NCI-H128 (cell line): ENCODE results near the gene ODF2.
"Not testable (repeated sequence)": the region's sequence is repeated elsewhere in the genome, so short reads cannot be mapped to it uniquely, and the experiment has no call there.

Source experiments
- DNase-seq: peaks from one replicate; lab custom pipeline; 2025; ENCODE audit not compliant: unreplicated experiment; lab: John Stamatoyannopoulos, UW

ODF2 gene

DNA sequence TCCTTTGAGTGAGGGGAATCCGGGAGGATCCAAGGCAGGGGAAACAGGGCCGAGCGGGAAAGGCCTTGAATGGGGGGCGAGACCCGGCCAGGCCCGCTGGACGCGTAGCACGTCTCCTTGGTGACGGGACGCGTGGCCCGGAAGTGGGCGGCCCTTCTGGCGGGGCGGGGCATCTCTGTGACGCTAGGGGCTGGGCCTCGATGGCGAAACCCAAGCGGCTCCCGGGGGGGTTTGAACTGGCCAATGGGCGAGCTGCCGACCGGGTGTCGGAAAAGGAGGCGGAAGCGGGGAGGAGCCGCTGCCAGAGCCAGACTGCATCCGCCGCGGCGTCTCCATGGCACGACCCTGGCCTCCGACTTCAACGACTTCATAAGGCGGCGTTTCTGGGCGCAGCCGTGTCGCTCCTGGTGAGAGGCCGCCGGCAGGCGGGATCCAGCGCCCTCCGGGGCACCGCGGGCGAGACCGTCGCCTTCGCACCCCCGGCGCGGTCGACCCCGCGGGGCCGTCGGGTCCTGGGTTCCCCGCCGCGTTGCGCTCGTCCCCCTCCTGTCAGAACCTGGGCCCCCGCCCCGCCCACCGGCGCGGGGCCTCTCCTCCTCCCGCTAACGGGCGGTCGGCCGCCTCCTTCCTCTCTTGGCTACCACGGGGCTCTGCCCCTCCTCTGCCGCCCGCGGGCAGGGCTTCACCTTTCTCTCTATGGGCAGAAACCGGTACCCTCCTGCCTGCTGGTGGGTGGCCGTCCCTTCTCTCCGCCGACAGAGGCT lies at the start of gene ODF2:
Gene ODF2, plus strand, starts transcription at position 158 of the 764 bp plus-strand sequence. Its CDS starts 86 bp downstream, at position 244.
- DNase-seq, result peak; percentile 97

DNA sequence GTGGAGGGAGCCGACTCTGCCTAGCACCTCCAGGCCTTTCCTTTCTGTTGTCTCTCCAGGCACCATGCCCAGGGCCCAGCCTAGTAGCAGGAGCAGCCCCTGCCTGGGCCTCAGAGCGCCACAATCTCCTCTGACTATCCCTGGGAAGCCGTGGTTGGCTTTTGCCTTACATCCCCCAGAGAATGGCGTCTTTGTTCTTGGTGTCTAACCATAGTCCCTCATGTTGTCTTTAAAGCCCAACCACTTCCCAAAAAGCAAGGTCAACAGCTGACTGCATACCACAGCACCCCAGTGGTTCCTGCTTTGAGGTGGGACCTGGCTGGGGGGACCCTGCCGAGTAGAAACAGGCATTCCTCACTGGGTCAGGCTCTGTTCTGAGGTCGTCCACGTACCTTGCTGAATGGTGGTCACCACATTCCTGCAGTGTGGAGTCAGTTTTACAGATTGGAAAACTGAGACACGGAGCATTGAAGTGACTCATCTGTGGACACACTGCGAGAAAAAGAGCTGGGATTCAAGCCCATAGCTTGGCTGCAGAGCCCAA lies 48.9 kb upstream of the ODF2 start:
- DNase-seq, result no peak

DNA sequence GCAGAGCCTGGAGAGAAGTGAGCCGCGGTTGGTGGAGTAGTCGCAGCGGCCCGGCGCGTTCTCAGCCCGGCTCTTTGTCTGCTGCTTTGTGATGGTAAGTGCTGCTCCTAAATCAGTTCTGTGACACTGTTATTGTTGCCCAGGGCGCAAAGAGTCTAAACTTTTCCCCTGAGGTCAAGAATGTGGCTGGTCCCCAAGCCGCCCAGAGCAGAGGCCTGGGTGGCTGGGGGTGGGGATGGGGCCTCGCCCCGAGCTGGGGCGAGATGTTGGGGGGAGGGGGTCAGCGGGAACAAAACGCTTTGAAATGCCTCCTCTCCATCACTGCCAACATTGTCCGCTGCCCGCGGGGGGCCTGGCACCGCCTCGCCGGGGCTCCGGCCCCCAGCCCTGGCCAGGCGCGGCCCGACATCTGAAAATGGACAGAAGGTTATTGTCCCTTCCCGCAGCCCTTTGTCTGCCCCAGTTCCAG lies 46.8 kb upstream of the ODF2 start:
- no peak for DNase-seq

DNA sequence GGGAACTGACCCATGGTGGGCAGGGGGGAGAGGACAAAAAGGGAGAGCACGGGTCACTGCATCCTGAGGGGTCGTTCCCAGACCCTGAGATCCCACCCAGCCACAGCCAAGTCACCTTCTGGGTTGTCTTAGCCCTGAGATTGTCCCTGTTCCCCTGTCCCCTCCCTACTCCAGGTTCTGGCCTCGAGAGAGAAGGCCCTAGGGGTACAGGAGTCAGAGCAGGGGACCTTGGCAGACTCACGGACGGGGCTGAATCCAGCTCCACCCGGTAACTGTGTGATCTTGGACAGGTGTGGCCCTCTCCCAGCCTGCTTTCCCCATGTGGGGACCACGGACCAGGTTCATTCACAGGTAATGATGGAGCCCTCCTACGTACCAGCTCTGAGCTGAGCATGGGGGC lies 46.4 kb upstream of the ODF2 start:
- DNase-seq, result no peak

DNA sequence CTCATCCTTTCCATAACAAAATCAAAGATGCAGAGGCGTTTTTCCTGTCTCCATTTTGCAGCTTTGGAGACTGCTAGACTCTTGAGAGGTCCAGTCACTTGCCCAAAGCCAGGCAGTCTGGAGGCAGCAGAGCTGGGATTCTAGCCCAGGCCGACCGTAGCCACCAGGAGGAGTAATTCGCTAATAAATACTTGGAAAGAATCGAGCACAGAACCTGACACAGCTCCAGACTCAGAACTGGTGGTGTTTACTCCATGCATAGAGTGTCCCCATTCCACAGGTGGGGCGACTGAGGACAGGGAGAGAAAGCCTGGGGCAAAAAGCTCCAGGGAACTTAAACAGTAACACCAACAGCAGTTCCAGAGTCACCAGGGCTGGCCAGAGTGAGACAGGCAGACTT lies 45.8 kb upstream of the ODF2 start:
- DNase-seq, result no peak

DNA sequence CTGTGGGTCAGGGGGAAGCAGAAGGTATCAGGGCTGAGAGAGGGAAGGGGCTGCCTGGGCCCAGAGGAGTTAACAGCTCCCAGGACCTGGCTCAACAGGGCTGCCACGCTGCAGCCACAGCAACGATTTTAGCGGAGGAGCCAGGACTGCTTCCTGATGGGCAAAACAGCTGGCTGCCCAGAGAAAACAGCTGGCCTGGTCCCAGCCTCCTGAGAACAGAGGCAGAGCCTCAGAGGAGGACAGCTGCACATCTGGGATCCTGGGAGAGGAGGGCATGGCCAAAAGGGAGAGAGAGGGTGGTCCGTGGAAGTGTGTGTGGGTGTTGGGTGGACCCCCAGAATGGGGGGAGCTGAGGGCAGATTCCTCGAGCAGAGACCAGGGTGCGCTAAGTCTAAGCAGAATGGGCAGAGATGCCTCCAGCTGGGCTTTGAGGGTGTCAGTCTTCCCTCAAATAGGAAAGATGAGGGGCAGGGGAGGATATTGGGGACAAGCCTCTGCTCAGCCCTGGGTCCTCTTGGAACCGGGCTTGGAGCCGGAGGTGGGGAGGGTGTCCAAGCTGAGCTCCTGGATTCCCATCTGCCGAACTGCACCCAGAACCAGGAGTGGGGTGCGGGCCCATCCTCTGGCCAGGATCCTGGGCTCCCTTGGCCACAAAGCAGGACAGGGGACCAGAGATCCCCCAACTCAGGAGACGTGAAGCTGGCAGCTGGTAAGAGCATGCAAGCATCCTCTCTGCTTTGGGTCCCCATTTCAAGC lies 44.3 kb upstream of the ODF2 start:
- DNase-seq, result no peak

DNA sequence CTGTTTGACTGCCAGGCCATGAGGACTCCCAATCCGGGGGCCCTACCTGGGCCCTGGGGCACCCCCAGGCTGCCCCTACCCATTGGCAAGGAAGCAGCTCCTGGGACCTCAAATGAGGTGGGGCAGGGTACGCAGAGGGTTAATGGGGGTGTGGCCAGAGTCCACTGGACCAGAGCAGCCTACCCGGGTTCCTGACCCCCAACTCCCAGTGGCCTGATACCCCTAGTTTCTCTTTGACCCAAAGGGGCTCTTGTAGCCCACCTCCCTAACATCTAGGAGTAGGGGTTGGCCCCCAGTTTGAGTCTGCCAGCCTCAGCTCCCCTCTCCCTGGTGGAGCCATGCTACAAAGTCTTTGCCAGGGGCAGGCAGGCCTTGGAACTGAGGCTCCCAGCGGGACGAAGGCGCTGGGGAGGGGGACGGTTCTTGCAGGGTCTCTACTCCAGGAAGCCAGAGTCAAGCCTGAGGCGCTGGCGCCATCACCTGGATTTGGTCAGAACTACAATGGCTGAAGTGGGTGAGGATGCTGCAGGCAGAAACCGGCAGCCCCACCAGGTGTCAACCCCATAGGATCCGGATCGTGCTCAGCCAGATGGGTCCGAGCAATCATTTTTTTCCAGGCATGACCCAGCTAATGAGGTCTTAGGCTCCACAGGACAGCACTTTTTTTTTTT lies 43.6 kb upstream of the ODF2 start:
- peak; percentile 88 for DNase-seq

DNA sequence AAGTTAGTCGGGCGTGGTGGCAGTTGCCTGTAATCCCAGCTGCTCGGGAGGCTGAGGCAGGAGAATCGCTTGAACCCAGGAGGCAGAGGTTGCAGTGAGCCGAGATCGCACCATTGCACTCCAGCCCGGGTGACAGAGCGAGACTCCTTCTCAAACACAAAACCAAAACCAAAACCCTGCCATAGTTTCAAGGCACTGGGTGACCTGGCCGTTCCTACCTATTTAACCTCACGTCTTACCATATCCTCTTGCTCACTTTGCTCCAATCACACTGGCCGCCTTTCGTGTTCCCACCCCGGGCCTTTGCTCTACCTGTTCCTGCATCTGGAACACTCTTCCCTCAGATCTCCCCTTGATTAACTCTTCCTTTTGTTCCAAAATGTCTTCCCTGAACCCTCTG lies 42.1 kb upstream of the ODF2 start:
- DNase-seq, result not testable (repeated sequence)

DNA sequence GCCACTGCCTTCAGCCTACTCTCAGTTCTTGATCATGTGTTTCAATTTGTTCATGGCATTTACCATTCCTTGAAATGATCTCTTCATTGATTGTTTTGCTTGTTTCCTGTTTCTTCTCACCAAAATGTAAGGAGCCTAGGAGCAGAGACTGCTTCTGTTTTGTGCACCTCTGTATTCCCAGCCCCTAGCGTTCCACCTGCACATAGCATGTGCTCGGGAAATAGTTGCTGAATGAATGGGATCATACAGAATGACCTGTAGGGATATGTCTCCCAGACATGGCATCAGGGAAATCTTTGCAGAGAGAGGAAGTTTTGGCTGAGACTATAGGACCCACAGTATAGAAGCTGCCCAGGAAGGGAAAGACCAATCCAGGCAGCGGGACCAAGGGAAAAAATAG lies 41.3 kb upstream of the ODF2 start:
- DNase-seq, result no peak

DNA sequence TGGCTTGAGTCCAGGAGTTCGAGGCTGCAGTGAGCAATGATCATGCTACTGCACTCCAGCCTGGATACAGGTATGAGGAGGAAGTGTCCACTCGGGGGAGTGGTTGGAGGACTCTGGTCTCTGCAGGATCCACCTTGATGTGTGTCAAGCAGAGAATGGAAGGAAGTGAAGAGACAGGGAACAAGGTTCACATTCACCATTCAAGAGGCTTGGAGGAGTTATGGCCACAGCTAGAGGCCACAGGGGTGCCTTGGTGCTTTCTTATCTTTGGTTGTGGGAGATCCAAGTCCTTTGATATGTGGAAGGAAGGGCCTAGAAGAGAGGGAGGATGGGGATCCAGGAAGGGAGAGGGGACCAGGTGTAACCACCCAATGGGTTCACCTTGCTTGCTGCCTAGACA lies 40.5 kb upstream of the ODF2 start:
- no peak for DNase-seq

DNA sequence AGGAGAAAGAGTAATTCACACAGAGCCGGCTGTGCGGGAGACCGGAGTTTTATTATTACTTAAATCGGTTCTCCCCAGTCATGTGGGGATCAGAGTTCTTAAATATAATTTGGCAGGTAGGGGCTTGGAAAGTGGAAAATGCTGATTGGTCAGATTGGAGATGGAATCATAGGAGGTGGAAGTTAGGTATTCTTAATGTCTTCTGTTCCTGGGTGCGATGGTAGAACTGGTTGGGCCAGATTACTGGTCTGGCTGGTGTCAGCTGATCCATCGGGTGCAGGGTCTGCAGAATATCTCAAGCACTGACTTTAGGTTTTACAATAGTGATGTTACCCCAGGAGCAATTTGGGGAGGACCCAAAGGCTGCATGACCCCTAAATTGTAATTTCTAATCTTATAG lies 39.8 kb upstream of the ODF2 start:
- no peak for DNase-seq

DNA sequence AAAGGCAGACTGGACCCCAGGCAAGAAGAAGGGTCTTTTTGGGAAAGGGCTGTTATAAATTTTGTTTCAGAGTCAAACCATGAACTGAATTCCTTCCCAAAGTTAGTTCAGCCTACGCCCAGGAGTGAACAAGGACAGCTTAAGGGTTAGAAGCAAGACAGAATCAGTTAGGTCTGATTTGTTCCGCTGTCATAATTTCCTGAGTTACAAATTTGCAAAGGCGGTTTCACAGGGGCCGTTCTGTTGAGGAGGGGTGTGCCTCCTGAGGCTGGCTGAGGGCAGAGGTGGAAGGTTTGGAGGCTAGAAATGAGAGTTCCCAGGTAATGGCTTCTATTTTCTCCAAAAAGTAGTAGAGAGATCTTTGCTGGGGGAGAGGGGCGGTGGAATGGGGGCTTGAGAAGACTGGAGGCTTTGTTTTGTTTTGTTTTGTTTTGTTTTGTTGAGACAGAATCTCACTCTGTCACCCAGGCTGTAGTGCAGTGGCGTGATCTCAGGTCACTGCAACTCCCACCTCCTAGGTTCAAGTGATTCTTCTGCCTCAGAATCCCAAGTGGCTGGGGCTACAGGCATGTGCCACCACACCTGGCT lies 39.3 kb upstream of the ODF2 start:
- no peak for DNase-seq

DNA sequence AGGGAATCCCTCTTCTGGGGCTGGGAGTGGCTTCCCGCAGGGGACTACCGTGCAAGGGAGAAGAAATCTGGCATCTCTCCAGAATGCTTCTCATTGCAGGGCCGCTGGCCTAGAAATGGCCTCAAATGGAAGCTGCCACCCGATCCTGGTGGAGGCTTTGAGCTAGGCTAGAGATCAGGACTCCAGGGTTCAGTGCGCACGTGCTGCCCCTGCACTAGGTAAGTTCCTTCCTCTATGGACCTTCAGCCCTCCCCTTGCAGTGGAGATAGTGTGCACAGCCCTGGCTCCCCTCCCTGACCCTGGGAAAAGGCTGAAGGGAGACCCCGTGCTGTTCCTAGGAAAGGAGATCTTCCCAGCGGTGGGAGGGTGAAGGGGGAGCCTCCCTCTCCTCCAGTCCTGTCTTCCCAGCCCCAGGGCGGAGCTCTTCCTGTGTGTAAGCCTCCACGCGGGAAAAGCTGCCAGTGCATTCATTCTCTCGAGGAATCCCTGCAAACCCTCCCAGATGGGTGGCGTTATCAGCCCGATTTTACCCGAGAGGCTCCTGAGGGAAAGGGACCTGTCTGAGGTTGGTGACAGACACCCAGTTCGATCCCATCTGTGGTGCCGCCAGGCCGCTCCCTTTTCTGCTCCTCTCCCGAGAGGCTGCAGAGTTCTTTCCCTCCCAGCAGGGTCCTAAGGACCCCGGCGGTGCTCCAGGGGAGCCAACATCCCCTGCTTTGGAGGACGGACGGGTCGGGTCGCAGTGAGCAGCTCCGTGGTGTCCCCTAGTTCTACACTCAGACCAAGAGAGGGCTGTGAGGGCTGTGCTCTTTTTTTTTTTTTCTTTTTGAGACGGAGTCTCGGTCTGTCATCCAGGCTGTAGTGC lies 36.5 kb upstream of the ODF2 start:
- peak; percentile 70 for DNase-seq

DNA sequence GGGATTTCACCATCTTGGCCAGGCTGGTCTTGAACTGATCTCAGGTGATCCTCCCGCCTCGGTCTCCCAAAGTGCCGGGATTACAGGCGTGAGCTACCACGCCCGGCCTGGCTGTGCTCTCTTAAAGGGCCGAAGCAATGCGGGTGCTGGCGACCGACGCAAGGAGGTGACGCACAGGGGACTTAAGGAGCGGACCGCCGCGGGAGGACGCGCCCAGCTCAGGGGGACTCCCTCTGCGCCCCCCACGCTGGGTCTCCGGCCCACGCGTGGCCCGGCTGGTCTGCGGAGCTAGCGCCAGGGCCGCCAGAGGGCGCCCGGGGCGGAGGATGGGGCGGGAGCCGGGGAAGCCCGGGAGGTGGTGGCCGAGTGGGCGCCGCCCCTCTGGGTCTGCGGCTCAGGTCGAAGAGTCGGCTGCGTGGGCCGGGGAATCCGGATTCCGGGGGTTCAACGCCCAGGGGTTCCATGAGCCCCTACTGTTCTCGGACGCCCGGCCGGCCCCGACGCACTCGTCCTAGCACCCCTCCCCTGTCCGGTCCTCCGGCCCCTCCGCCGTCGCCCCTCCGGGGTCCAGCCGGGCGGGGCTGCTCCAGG lies 35.7 kb upstream of the ODF2 start:
- peak; percentile 37 for DNase-seq

DNA sequence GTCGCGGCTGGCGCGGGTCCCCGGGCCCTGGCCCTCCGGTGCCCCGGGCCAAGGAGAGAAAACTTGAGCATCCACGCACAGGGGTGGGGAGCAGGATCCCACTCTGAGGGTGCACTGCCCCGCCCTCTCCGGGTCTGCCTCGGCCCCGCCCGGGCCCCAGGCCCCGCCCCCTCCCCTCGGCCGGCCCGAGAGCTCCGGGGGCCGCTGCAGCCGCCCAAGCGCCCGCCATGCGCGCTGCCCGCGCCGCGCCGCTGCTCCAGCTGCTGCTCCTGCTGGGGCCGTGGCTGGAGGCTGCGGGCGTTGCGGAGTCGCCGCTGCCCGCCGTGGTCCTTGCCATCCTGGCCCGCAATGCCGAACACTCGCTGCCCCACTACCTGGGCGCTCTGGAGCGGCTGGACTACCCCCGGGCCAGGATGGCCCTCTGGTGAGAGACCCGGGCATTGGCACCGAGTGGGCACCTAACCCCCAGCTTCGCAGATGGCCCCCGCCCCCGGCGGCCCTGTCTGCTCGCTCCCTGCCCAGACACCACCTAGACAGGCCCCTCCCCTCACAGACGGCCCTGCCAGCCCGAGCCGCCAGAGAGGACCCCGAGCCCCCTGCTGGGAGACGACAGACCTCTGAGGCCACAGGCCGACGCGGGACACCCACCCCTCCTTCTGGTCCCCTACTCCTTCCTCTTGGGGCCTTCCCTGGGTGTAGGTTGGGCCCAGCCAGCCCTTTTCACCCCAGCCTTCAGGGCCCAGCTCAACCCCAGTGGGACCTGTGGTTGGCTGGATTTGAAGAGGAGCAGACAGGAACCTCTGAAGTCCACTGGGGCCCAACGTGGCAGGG lies 34.9 kb upstream of the ODF2 start, which contains the start of gene CERCAM:
Gene CERCAM, plus strand, starts transcription at position 207 of the 831 bp plus-strand sequence. Its CDS starts 21 bp downstream, at position 228.
- peak; percentile 12 for DNase-seq

DNA sequence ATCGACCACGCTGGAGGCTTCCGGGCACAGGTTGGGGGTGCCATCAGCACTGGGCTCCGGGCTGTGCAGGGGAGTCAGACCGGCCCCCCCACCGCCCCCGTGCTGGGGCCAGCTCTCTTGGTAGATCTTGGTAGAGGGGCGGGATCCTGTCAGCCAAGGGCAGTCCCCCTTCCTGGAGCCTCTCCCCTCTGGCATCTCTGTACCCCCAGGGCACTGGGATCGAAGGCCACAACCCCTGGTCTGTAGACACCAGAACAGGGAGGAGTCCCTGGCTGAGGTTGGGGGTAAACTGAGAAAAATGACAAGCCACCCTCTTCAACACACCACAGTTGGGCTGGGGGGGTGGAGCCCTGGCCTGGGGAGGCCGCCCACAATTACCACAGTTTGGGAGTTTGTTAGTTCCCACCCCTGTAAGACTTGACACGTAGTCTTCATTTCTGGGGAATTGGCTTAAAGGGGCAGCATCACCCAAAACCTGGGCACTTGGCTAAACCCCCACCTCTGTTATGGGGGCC lies 34.3 kb upstream of the ODF2 start:
- no peak for DNase-seq

DNA sequence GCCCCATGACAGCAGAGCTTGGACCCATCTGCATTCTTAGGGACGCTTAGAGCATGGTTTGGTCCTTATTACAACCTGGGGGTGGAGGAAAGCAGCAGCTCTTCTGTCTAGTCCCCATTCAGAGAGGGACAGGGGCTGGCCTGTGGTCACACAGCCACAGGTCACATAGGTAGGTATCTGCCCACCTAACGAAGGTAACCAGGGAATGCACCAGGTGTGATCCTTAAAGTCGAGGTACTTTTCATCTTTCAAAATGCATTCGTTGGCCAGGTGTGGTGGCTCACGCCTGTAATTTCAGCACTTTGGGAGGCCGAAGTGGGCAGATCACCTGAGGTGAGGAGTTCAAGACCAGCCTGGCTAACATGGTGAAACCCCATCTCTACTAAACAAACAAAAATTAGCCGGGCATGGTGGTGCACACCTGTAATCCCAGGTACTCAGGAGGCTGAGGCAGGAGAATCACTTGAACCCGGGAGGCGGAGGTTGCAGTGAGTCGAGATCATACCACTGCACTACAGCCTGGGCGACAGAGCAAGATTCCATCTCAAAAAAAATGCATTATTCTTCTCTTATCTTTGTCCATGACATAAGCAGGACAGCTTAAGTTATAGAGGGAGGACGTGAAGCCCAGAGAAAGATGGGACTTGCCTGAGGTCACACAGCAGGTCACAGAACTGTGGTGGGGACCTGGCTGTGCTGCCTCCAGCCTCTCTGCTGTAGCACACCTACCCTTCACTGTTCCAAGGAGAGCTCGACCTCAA lies 33.6 kb upstream of the ODF2 start:
- DNase-seq, result not testable (repeated sequence)

DNA sequence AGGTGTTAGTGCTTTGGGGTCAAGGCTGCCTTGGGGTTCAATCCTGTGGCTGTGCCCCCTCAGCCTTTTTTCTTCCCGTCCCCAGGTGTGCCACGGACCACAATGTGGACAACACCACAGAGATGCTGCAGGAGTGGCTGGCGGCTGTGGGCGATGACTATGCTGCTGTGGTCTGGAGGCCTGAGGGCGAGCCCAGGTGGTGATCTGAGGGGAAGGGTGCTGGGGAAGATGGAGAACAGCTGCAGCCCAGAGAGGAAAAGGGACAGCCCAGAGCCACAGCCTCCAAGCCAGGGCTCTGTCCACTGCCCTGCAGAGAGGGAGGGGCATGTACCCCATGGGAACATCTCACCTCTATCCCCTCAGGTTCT lies 33.0 kb upstream of the ODF2 start:
- no peak for DNase-seq
